Uterus (tissue), 4 donors: ENCODE results near the gene RPLP1. TPM values are rescaled to one million over a fixed set of nuclear protein-coding genes. Genes with fewer than 3 reads are reported as not detected.
A peak's percentile ranks its signal among the peaks of the same experiment; 100 is the strongest.

Experiments used
- DNase-seq, 2 donors: peaks; one replicate each; pipeline ENCODE4 v3.0.0-alpha.2; 2019 to 2020
- H3K27ac ChIP-seq, 2 donors: fragments of 200-600 bp; sonication (generic); 1 replicate in 1 of 2; 2 replicates in 1 of 2; pipeline ENCODE4 v1.5.1; 2016 to 2018
- H3K27me3 ChIP-seq, 2 donors: fragments of 200-600 bp; sonication (generic); one replicate each; pipeline ENCODE4 v1.5.1; 2018 to 2019; ENCODE audit warnings: control low read depth in 1 of 2
- H3K36me3 ChIP-seq, 2 donors: fragments of 200-600 bp; sonication (generic); one replicate each; pipeline ENCODE4 v1.5.1; 2019; ENCODE audit warnings: control low read depth in 1 of 2
- H3K4me1 ChIP-seq, 2 donors: fragments of 200-600 bp; sonication (generic); one replicate each; pipeline ENCODE4 v1.5.1; 2018 to 2019; ENCODE audit warnings: control low read depth in 1 of 2
- H3K4me3 ChIP-seq, 2 donors: fragments of 200-600 bp; sonication (generic); 1 replicate in 1 of 2; 2 replicates in 1 of 2; pipeline ENCODE4 v1.5.1; 2018 to 2019; ENCODE audit warnings: mild to moderate bottlenecking in 1 of 2
- H3K9me3 ChIP-seq, 2 donors: fragments of 200-600 bp; sonication (generic); one replicate each; pipeline ENCODE4 v1.5.1; 2019; ENCODE audit warnings: control low read depth in 1 of 2
- POLR2A ChIP-seq, 2 donors: fragments of 450-650 bp; IDR thresholded peaks; one replicate each; pipeline ENCODE4 v1.6.1; 2016; ENCODE audit warnings: antibody characterized with exemption in 2 of 2, mild to moderate bottlenecking in 1 of 2, moderate library complexity in 1 of 2
- intact Hi-C: fragments of 100-400 bp; cut with DNase I; formaldehyde crosslinking; loops from one replicate; pipeline ENCODE4 v1.15.1; 2023; ENCODE audit warnings: low total_unique reads
- total RNA-seq, 4 donors: library from RNA; depleted of rRNA in 3 of 4; stranded (reverse); fragments of >200 nt in 3 of 4; gene quantifications; one replicate each; pipeline versions ENCODE4 v1.1.0 to v1.2.4, GENCODE V29; 2014 to 2023
- TF ChIP-seq, protein P1 (sequence below), 4 experiments: fragments of 200-600 bp in 2 of 4; fragments of 450-650 bp in 2 of 4; sonication (generic) in 2 of 4; IDR thresholded peaks; one replicate each; pipeline ENCODE4 v1.5.1; 2016 to 2019; ENCODE audit warnings: antibody characterized with exemption in 4 of 4, mild to moderate bottlenecking in 2 of 4, moderate library complexity in 1 of 4
- donor health status: DM: yes; HTN: yes; CAD: no.

RPLP1 gene
- total RNA-seq, 4 donors from 2014 or later: 61.5 to 2,786 (median 1,440) TPM

GRCh38 chr15:69415381-69415780, 37.2 kb upstream of the RPLP1 start:
- intact Hi-C loops: no loop called here
- TF ChIP-seq, protein P1, sequence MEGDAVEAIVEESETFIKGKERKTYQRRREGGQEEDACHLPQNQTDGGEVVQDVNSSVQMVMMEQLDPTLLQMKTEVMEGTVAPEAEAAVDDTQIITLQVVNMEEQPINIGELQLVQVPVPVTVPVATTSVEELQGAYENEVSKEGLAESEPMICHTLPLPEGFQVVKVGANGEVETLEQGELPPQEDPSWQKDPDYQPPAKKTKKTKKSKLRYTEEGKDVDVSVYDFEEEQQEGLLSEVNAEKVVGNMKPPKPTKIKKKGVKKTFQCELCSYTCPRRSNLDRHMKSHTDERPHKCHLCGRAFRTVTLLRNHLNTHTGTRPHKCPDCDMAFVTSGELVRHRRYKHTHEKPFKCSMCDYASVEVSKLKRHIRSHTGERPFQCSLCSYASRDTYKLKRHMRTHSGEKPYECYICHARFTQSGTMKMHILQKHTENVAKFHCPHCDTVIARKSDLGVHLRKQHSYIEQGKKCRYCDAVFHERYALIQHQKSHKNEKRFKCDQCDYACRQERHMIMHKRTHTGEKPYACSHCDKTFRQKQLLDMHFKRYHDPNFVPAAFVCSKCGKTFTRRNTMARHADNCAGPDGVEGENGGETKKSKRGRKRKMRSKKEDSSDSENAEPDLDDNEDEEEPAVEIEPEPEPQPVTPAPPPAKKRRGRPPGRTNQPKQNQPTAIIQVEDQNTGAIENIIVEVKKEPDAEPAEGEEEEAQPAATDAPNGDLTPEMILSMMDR (IDR thresholded peaks at IDR 0.05): no peak
- no peak for TF ChIP-seq POLR2A (IDR thresholded peaks at IDR 0.05)
- Histone ChIP-seq H3K9me3 (no peaks in the 10 kb centered on the region), H3K4me3 (no peak overlapping the region), H3K4me1 (no peaks in the 10 kb centered on the region), H3K27ac (peak overlapping the region in 1 of 2 donors; percentile 78), H3K36me3 (no peaks in the 10 kb centered on the region), H3K27me3 (no peaks in the 10 kb centered on the region)
- no peak for DNase-seq

GRCh38 chr15:69417581-69417980, 35.0 kb upstream of the RPLP1 start:
- Histone ChIP-seq H3K36me3 (no peaks in the 10 kb centered on the region), H3K9me3 (no peaks in the 10 kb centered on the region), H3K4me3 (no peak overlapping the region), H3K27me3 (no peaks in the 10 kb centered on the region), H3K4me1 (no peaks in the 10 kb centered on the region), H3K27ac (peak overlapping the region in 1 of 2 donors; percentile 37)
- DNase-seq: no peak
- intact Hi-C loops: no loop called here
- TF ChIP-seq, protein P1 (IDR thresholded peaks at IDR 0.05): no peak
- no peak for TF ChIP-seq POLR2A (IDR thresholded peaks at IDR 0.05)

GRCh38 chr15:69421498-69421897, 31.1 kb upstream of the RPLP1 start:
- no peaks in the 10 kb centered on the region for H3K9me3 ChIP-seq
- no peaks in the 10 kb centered on the region for H3K4me1 ChIP-seq
- TF ChIP-seq, protein P1 (IDR thresholded peaks at IDR 0.05): no peak
- no peak for TF ChIP-seq POLR2A (IDR thresholded peaks at IDR 0.05)
- intact Hi-C loops: no loop called here
- H3K27ac ChIP-seq: no peak overlapping the region
- H3K27me3 ChIP-seq: no peaks in the 10 kb centered on the region
- DNase-seq: no peak
- no peak overlapping the region for H3K4me3 ChIP-seq
- H3K36me3 ChIP-seq: no peaks in the 10 kb centered on the region

DNA sequence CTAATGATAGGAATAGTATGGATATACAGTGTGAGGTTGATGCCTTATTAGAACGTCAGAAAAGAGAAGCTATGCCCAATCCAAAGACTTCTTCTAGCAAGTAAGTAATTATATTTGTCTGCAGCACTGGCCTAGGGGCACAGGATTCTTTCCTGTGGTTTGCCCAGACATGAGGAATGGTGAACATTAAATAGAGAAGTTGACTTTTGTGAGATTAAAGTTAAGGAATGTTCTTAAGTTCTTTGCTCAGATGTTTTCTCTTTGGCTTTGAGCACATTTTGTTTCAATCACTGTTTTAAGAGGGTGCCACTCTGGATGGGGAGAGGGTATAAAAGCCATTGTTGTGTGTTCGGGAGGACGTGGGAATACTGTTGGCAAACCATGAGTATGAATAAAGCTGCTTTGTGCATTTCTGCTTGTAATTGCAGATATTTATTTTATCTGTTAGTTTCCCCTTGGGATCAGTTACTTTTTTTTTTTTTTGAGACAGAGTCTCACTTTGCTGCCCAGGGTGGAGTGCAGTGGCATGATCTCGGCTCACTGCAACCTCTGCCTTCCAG, 30.2 kb upstream of the RPLP1 start:
- intact Hi-C loops: no loop called here
- Histone ChIP-seq H3K36me3 (no peaks in the 10 kb centered on the region), H3K9me3 (no peaks in the 10 kb centered on the region), H3K4me3 (no peak overlapping the region), H3K27me3 (no peaks in the 10 kb centered on the region), H3K27ac (no peak overlapping the region), H3K4me1 (no peaks in the 10 kb centered on the region)
- no peak for DNase-seq
- TF ChIP-seq, protein P1 (IDR thresholded peaks at IDR 0.05): no peak
- no peak for TF ChIP-seq POLR2A (IDR thresholded peaks at IDR 0.05)

- TF ChIP-seq POLR2A (IDR thresholded peaks at IDR 0.05): no peak
- TF ChIP-seq, protein P1 (IDR thresholded peaks at IDR 0.05): no peak
- H3K4me1 ChIP-seq: no peaks in the 10 kb centered on the region
Measured at GRCh38 chr15:69424001-69424400, 28.6 kb upstream of the RPLP1 start.

More at GRCh38 chr15:69424001-69424400, 28.6 kb upstream of the RPLP1 start:
- H3K27ac ChIP-seq: no peak overlapping the region
- intact Hi-C loops: no loop called here
- no peaks in the 10 kb centered on the region for H3K27me3 ChIP-seq
- no peaks in the 10 kb centered on the region for H3K36me3 ChIP-seq
- no peaks in the 10 kb centered on the region for H3K9me3 ChIP-seq
- no peak overlapping the region for H3K4me3 ChIP-seq
- DNase-seq: no peak
